Stimulated activated CD4-positive, alpha-beta T cell treated with anti-CD3 and anti-CD28 coated beads, Interleukin-12 subunit alpha, Interleukin-12 subunit beta, amount 100 ng/mL, for 4 hours (primary cell): ENCODE results near the gene CRIP2.

Experiments
- DNase-seq: peaks from one replicate; pipeline ENCODE4 v3.0.0-alpha.2; 2020

The CRIP2 gene

GRCh38 chr14:105477660-105478397 is 3.2 kb downstream of the CRIP2 start:
- no peak for DNase-seq

GRCh38 chr14:105478398-105479251 is 4.0 kb downstream of the CRIP2 start:
- DNase-seq, result no peak

GRCh38 chr14:105479431-105480158 is 5.0 kb downstream of the CRIP2 start:
- DNase-seq, result no peak

- no peak for DNase-seq
Measured at GRCh38 chr14:105480199-105480746, 5.7 kb downstream of the CRIP2 start.

- peak; percentile 88 for DNase-seq
Measured at GRCh38 chr14:105480807-105481801, 6.5 kb downstream of the CRIP2 start.

GRCh38 chr14:105481886-105482457 is 7.4 kb downstream of the CRIP2 start:
- peak; percentile 74 for DNase-seq

- no peak for DNase-seq
Measured at GRCh38 chr14:105482486-105483110, 8.0 kb downstream of the CRIP2 start.

GRCh38 chr14:105483300-105484068 is 8.9 kb downstream of the CRIP2 start:
- DNase-seq, result no peak

GRCh38 chr14:105484069-105484996 is 9.7 kb downstream of the CRIP2 start:
- DNase-seq, result no peak

- DNase-seq, result no peak
Measured at GRCh38 chr14:105484997-105485393, 10.4 kb downstream of the CRIP2 start.

GRCh38 chr14:105485739-105486162 is 11.1 kb downstream of the CRIP2 start:
- DNase-seq, result no peak

- no peak for DNase-seq
Measured at GRCh38 chr14:105486163-105486973, 11.7 kb downstream of the CRIP2 start, which contains the start of gene CRIP1. TSS of gene CRIP1 (plus strand) at chr14:105486886. CDS start at chr14:105487260, 374 bp downstream.

- peak; percentile 44 for DNase-seq
Measured at GRCh38 chr14:105486974-105487448, 12.4 kb downstream of the CRIP2 start.

- peak; percentile 44 for DNase-seq
Measured at GRCh38 chr14:105487449-105487985, 12.9 kb downstream of the CRIP2 start.

GRCh38 chr14:105487986-105488777 is 13.6 kb downstream of the CRIP2 start:
- no peak for DNase-seq

- DNase-seq, result no peak
Measured at GRCh38 chr14:105488781-105489541, 14.3 kb downstream of the CRIP2 start.
